ENCODE measurements around the gene TUNAR.

TUNAR gene

DNA sequence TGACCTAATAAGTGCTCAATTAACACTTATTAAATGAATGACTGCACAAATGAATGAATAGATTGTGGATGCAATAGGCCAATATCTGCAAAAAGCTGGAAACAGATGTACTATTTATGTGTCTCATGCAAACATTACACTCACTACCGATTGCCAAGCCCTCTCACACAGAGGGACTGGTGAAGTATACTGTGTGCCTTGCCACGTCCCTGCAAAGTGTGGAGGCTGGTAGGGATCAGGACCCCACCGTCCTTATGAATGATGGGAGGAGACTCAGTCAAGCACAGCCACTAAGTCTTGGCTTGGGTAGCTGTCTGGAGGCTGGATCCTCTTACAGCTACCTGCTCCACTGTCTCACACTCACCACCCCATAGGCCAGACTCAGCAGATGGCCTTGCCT, 3.9 kb upstream of the TUNAR start:
- DNase-seq (ENCODE audit: low read depth), result no peak

DNA sequence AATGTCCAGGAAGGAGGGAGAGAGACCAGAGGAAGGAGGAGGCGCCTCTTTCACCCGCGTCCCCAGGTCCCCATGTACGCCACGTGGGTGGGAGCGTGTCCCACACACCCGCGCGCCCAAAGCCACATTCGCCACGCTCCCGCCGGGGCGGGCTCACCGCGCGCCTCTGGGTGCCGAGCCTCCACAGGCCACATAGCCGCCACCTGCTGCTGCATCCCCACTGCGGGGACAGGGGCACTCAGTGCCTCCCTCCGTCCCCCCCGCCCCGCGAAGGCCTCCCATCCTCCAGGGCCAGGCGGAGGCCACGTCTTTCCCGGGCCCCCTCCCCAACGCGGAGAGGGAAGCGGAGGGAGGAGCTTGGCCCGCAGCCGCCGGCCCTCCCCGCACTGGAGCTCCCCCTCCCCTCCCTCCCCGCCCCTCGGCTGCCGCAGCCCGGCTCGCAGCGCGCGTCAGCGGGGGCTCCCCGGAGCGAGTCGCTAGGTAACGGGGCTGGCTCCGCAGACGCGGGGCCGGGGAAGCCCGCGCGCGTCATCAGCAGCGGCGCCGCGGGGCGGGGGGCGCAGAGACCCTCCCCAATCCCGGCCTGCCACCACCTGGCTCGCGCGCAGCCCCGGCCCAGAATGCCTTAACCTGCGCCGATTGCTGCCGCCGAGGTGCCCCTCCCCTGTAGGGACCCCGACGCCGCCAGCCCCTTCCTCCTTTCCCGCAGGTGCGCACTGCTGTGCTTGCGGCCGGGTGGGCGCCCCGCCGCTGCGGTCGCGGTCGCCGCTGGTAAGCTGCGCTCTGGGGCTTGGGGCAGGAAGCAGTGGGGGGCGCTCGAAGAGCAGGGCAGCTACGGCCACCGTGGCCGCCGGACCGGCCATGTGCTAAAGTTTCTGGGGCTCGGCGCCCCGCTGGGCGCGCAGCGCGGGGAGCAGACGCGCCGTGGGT, 536 bp upstream of the TUNAR start:
- DNase-seq (ENCODE audit: low read depth), result no peak

DNA sequence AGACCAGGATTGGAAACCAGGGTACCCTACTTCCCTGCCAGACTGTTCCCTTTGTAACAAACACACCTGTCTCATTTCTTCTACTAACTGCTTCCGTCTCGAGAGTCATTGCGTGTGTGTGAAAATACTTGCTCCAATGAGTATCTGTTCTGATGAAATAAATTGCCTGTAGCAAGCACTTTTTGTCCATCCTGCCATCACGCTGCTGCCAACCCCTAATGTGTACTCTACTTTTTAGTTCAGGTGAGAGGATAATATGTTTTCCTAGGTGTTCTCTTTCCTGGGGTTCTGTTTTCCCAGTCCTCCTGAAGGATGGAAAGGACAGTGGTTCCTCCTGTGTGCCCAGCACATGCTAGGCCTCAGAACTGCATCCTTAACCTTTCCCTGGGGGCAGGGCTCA, 1.0 kb downstream of the TUNAR start:
- no peak for DNase-seq (ENCODE audit: low read depth)

DNA sequence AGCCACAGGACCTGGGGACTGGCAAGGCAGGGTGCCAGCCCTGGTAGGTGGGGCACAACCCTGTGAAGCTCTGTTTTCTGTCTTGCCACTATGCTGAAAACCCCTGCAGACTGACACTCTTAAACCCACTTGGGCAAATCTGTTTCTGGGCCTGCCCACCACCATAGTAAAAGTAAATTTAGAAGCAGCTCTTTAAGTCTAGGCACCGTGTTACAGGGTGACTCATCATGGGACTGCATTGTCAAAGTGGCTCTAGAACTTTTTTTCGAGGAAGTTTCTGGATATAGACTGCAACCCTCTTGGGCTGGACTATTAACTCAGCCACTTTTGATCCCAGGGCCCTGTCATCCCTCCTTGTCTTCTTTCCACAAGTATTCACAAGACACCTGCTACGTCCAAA, 7.7 kb downstream of the TUNAR start:
- no peak for DNase-seq (ENCODE audit: low read depth)

DNA sequence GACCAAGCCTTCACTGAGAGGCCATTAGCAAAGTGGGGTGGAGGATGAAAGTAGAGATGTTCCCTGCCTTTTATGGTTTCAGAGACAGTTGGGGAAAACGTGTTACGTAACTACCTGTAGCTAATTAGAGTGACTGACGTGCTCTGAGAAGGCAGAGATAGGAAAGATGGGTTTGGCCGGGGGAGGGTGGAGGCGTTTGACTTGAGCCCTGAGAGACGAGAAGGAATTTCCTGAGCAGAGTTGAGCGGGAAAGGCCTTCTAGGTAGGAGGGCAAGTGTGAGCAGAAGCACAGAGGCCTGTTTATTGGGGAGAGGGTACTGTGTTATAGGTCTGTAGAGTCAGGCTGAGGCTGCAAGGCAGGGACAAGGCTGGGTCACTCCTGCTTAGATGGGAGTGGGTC, 8.6 kb downstream of the TUNAR start:
- no peak for DNase-seq (ENCODE audit: low read depth)

DNA sequence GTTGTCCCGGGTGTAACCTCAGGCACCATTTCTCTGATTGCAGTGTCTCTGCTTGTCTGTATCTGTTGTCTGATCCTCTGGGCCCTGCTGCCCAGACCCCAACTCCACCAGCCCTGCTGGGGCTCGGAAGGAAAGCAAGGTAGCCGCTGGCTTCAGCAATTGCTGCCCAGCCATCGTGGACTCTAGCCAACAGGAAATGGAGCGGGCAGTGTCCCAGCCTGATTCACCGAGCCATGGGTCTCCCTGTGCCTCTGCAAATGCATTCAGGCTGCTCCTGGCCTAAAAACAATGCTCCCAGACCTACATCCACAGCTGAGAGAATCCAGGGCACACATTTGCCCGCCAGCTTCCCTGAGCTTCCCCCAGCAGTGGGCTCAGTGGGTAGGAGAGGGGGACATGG, 9.2 kb downstream of the TUNAR start:
- DNase-seq (ENCODE audit: low read depth), result no peak

DNA sequence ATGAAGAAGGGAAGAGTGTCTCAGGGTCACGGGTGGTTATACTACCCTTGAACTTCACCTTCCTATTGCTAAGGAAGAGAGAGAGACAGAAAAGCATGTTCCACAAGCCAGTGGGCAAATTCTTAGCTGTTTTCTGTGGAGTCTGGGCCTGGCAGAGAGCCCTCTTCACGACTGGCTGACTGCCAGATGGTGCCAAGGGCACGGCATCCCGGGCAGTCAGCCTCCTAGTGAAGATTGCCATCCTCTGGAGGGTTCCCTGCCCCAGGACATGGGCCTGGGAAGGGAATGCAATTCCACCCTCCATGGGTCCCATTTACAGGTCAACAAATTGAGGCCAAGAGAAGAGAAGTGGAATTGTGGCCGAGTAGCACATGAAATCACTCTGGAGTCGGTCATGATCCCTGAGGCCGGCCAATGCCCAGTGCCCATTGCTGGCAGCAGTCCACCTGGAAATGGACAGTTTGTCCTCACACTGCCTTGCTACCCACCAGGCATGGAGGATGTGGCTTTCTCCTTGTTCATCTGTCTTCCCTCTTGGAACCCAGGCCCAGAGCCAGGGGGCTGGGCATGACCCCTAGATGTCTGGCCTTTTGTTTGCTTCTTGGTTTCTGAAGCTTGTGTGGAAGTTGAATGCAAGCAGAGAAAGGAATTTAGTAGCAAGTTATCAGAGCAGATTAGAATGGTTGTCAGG, 9.9 kb downstream of the TUNAR start:
- no peak for DNase-seq (ENCODE audit: low read depth)

DNA sequence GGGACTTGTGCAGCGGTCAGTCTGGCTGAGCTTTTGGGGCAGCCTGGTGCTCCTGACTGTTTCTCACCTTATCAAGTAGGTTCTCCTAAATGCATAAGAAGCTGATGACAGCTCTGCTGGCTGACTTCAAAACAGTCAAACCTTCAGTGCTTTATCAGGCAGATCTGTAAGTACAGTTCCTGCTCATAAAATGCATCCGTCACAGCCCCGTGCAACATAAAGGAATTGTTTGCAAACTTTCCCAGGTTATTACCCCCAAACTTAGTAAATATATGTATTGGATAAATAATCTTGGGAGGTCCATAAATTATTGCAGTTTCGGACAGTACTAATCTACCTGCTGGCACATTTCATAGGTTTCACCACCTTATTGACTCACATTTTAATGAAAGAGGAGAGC, 10.7 kb downstream of the TUNAR start:
- no peak for DNase-seq (ENCODE audit: low read depth)

DNA sequence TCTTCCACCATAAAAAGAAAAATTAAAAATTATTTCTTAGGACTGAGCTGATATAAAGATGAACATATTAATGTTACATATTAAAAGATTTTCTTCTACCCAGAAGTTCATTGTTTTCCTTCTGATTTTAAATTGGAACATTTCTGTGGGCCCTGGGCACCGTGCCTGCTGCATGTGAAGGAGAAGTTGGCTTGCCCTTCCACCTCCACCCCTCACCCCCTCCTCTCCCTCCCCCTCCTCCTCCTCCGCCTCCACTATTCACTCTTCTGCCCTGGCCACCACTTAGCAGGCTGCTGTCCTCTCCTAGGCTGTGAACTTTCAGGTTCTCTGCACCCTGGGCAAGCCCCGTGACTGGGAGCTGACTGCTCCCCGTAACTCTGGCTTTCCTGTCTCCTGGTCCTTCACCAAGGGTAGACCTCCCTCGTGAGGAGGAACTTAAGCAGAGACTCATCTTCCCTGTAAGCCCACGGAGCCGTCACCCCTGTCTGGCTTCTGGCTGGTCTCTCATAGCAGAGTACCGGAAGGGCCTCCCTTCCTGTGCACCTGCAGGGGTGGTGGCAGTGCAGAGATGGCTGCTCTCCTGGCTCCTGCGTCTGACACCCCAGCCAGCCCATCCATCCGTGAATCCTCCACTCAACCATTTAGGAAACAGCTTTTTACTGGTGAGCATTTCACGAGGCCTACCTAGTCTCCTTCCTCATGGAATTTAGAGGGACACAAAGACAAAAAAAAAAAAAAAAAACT, 12.8 kb downstream of the TUNAR start:
- no peak for DNase-seq (ENCODE audit: low read depth)

DNA sequence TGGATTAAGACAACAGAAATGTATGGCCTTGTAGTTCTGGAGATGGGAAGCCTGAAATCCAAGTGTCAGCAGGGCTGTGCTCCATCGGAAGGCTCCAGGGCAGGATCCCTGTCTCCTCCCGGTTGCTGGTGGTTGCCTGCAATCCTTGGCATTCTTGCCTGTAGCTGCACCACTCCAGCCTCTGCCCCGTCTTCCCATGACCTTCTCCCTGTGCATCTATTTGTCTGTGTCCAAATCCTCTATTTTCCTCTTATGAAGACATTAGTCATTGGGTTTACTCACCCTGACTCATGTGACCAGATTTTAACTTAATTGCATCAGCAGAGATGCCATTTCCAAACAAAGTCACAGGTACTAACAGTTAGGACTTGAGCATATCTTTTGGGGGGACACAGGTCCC, 15.1 kb downstream of the TUNAR start:
- no peak for DNase-seq (ENCODE audit: low read depth)

DNA sequence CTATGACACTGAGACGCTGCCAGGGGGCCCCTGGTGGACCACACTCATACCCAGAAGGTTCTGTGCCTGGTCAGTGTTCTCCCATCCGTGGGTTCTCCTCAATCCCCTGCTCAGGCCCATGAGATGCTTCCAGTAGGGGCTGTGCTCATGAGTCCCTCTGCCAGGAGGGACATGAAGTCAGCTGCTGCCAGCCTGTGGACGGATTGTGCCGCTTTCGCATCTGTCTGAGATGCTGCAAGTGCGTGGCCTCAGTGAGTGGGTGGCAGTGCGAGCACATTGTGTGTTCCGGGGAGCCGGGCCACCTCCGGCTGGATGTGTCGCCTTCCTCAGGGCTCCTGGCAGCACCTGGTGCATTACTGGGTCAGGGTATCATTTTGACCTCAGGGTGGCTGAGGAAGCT, 15.5 kb downstream of the TUNAR start:
- no peak for DNase-seq (ENCODE audit: low read depth)

DNA sequence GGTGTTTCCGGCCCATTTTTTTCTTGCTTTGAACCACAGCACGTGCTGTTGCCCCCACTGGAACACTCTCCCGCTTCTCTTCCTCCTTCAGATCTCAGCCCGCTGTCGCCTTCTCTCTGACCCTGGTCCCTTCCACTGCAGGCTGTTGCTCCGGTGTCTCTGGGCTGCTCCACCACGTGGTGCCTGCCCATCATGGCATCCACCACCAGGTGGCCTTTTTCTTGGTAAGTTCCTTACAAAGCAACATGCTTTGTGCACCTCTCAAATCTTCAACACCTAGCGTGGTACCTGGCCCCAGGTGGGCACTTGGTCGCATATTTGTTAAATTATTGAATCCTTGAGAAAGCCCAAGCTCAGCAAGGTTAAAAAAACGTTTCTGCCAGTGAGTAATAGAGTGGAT, 19.1 kb downstream of the TUNAR start:
- DNase-seq (ENCODE audit: low read depth), result no peak

DNA sequence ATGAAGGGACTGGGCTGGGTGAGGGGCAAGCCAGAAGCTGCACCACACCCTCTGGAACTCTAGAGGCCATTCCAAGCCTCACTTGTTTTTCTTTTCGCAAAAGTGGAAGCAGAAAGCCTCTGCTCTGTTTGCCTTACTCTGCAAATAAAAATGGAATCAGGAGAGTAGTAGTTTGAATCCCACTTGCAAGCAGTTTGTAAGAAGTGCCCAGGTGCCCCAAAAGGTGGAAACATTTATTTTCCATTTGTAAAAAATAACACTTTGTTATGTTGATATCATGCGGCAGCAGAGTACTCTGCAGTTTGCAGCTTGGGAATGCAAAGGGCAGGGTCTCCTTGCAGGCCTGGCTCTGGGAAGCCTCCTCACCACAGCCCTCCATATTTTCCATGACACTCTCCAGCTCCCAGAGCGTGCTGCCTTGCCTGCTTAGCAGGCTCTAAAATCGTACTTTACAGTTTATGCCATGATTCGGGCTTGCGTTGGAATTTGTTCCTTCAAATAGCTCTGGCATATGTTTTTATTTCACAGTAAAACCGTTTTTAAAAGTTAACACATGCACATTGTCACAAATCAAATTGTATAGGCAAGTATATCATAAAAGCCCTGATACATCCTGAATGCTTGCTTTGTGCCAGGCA, 20.0 kb downstream of the TUNAR start:
- DNase-seq (ENCODE audit: low read depth), result no peak

DNA sequence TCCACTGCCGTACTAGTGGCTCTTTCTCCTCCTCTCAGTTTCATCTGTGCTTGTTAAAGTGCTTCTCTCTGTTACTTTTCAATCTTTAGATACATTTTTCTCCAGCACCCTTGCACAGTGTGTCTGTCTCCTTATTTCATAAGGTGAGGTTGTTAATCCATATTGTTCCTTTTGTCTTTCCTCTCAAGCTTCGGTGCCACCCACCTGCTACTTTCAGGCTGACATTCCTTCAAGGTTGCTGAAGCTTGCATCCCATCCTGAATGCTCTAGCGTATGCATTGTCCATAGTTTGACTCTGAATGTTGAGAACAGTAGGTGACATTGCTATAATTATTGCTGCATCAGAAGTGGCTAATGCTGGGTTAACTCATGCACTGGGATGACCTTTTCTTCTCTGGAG, 20.6 kb downstream of the TUNAR start:
- no peak for DNase-seq (ENCODE audit: low read depth)

DNA sequence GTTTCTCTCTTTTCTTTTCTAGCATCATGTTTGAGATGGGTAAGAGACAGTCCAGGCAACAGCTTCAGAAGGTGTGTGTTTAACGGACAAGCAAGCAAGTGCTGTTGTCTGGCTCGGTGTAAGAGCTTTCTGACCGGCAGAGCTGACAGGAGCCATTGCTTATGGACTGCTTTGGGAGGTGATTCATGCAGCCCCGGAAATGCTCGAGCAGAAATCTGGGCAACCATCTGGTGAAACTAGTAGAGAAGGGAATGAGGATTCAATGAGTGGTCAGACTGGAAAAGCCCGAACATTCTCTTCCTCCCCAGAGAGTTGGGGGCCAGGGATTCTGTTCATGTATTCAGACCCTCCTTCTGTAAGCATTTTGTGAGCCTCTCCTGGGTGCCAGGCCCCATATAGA, 24.4 kb downstream of the TUNAR start:
- DNase-seq (ENCODE audit: low read depth), result no peak

DNA sequence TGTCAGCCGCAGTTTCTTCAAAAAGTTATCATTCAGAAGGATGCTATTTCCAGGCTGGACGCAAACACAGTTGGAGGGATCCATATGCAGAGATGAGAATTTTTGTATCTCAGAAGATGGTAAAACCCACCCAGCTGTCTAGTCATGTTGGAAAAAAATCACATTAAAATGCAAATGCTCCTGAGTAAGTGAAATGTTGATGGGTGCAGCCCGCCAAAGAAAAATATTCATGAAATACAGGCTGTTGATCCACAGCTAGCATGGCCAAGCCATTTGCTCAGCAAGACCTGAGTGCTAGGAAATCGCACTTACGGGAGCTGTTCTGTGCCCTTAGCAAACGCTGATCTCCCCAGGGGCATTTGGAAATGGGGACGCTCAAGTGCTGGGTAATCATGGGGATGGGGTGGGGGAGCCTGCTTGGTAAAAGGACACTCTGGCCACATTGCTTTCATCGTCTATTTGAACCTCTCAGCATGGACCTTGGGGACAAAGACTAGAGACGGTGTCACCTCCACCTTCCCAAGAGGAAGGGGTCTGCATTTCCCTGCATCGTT, 25.7 kb downstream of the TUNAR start:
- DNase-seq (ENCODE audit: low read depth), result no peak

DNA sequence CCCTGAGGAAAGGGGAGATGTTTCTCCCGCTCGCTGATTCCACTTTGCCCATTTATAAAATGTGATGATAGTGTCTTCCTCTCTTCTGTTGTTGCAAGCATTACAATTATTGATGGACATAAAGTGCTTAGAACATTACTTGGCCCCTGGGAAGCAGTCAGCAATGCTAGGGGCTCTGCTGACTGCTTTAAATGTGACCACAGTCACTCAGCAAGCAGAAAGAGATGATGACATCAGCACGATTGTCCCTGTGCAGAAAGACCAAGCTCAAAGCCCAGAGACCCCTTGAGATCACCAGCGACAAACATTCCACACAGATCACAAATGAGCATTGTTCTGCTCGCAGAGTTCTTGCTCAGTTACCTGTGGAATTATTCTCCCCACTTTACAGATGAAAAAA, 26.5 kb downstream of the TUNAR start:
- no peak for DNase-seq (ENCODE audit: low read depth)

DNA sequence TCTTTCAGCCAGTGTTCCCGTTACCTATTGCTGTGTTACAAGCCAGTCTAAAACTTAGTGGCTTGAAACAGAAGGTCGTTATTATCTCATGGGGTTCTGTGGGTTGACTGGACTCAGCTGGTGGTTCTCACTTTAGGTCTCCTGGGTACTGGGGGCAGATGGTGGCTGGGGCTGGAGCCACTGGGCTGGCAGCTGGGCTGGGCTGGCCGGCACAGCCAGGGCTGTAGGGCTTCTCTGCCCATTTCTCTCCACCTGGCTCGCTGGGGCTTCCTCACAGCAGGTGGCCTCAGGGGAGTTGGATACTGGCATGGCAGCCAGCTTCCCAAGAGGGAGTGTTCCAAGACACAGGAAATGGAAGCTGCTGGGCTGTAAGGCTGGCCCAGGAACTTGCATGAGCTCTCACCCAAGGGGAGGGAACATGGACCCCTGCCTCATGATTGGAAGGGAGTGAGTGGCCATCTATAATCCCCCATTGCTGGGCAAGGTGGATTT, 27.0 kb downstream of the TUNAR start:
- DNase-seq (ENCODE audit: low read depth), result no peak

DNA sequence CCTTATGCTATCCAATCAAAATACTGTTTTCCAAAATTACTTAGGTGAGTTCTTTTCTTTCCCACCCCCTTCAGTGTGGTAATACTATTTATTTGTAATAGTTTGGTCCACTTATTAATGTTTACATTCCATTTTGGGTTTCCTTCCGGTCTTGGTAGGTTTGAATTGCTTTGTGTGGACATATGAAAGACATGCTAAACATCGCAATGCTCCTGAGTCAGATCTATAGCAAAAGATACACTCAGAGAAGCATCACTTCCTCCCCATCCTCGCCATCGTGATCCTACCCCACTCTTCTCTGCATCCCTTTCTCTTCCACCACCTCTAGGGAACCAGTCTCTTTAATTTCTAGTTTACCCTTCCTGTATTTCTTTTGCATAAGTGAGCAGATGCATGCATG, 30.0 kb downstream of the TUNAR start:
- DNase-seq (ENCODE audit: low read depth), result no peak

DNA sequence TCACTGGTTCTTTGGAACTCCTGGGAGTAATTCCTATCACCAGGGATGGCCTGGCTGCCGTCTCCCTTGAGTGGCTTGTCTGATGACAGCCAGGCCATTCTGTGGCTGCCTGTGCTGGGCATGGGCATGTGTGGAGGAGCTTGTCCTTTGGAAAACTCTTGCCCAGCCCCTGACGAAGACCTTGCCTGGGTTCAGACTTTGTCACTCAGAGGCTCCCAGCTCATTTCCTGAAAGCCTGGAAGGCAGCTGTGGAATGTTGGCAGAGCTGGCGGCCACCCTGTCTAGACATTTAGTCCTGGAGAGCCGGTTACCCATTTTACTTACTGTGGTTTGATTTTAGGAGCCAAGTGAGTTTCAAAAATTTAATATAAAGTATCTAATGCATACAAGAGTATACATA, 34.0 kb downstream of the TUNAR start:
- no peak for DNase-seq (ENCODE audit: low read depth)

DNA sequence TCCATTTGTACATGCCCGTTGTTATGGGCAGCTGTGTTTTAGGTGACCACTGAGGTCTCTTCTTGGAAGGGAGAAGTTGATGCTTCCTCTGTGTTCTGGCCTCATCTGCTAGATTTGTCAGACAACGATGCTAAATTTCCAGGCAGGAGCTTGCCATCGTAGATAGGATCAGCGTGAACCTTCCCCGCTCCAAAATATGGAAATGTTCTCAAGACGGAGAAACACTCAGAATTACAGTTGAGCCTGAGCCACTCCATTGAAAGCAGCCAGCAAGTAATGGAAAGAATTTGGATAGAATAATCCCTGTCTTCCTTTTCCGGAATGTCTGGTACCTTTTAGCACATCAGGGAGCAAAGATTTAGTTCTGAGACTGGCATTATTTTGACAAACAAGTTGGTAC, 34.8 kb downstream of the TUNAR start:
- DNase-seq (ENCODE audit: low read depth), result no peak

DNA sequence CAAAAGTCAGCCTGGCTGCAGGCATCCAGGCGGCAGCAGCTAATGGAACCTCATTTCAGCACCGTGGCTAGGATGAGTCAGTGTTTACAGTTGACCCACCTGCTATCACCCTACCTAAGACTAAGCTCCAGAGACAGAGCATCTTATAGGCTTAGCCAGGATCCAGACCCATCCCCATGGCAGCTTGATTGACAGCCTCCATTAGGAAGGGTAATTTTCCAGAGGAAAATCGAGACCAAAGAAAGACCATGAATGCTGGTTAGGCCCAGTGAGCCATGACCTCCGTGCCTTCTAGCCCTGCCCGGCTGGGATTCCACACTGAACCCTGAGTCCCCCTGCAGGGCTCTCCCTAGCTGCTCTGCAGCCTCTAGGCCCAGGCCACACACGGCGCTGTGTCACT, 38.7 kb downstream of the TUNAR start:
- no peak for DNase-seq (ENCODE audit: low read depth)
